ENCODE data around the gene STAT5A.

DNA sequence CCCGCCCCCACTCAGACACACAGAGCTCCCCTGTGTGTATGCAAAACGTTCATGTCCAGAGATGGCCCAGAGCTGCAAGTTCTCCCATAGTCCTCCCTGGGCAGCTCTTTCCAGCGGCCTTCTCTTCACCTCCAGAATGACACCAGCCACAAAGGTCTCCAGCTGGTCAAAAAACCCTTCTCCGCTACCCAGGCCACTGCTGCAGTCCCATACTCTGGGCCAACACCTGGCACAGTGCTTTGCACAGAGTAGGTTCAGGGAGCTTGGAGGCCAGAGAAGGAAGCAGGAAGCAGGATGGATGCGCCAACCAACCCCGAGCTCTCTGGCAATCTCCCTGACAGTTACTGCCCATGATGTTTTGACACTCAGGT is 11.0 kb upstream of the STAT5A start:
- TF ChIP-seq, protein P1, sequence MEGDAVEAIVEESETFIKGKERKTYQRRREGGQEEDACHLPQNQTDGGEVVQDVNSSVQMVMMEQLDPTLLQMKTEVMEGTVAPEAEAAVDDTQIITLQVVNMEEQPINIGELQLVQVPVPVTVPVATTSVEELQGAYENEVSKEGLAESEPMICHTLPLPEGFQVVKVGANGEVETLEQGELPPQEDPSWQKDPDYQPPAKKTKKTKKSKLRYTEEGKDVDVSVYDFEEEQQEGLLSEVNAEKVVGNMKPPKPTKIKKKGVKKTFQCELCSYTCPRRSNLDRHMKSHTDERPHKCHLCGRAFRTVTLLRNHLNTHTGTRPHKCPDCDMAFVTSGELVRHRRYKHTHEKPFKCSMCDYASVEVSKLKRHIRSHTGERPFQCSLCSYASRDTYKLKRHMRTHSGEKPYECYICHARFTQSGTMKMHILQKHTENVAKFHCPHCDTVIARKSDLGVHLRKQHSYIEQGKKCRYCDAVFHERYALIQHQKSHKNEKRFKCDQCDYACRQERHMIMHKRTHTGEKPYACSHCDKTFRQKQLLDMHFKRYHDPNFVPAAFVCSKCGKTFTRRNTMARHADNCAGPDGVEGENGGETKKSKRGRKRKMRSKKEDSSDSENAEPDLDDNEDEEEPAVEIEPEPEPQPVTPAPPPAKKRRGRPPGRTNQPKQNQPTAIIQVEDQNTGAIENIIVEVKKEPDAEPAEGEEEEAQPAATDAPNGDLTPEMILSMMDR (IDR thresholded peaks at IDR 0.05) = no peak
- TF ChIP-seq POLR2A (IDR thresholded peaks at IDR 0.05) = no peak

Measured in uterus (tissue), 2 donors.